Gastrocnemius medialis (tissue), 4 donors: Measurements from ENCODE around the gene CDH23.

Experiments
- POLR2A ChIP-seq, 2 donors: fragments of 450-650 bp; IDR thresholded peaks; one replicate each; pipeline ENCODE4 v1.6.1; 2017; ENCODE audit warnings: antibody characterized with exemption in 2 of 2, mild to moderate bottlenecking in 2 of 2, moderate library complexity in 2 of 2
- TF ChIP-seq, protein P1 (sequence below), 5 experiments: fragments of 450-650 bp in 3 of 5; fragments of 200-600 bp in 2 of 5; sonication (generic) in 2 of 5; IDR thresholded peaks in 4 of 5; conservative IDR thresholded peaks in 1 of 5; 1 replicate in 4 of 5; 2 replicates in 1 of 5; pipeline ENCODE4 v1.5.1; 2016 to 2019; ENCODE audit warnings: antibody characterized with exemption in 5 of 5, mild to moderate bottlenecking in 3 of 5, moderate library complexity in 3 of 5

DNA sequence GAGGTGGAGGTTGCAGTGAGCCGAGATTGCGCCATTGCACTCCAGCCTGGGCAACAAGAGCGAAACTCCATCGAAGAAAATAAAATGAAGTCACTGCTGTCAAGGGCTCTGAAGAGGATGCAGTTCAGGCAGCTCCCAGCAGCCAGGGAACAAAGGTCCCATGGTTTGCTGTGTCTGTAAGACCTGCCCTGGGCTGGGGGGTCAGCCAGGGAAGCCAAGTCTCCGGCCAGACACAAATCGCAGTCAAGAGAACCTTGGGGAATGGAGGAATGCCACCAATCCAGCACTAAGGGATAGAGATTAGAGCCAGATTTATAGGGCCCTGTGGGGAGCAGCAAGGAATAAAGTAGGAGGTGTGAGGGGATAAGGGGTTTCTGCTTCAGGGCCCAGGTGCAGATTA is 405.5 kb downstream of the CDH23 start:
- TF ChIP-seq, protein P1, sequence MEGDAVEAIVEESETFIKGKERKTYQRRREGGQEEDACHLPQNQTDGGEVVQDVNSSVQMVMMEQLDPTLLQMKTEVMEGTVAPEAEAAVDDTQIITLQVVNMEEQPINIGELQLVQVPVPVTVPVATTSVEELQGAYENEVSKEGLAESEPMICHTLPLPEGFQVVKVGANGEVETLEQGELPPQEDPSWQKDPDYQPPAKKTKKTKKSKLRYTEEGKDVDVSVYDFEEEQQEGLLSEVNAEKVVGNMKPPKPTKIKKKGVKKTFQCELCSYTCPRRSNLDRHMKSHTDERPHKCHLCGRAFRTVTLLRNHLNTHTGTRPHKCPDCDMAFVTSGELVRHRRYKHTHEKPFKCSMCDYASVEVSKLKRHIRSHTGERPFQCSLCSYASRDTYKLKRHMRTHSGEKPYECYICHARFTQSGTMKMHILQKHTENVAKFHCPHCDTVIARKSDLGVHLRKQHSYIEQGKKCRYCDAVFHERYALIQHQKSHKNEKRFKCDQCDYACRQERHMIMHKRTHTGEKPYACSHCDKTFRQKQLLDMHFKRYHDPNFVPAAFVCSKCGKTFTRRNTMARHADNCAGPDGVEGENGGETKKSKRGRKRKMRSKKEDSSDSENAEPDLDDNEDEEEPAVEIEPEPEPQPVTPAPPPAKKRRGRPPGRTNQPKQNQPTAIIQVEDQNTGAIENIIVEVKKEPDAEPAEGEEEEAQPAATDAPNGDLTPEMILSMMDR (IDR thresholded peaks at IDR 0.05 in 4 of 5, conservative IDR thresholded peaks at IDR 0.05 in 1 of 5) = no peak
- TF ChIP-seq POLR2A (IDR thresholded peaks at IDR 0.05) = no peak
